Astrocyte (in vitro differentiated cells and primary cell): ENCODE measurements around the gene MAN1C1. TPM values are rescaled to one million over a fixed set of nuclear protein-coding genes. Genes with fewer than 3 reads are reported as not detected.

ENCODE experiments used
- DNase-seq: peaks from one replicate; pipeline ENCODE4 v3.0.0-alpha.2; 2010; ENCODE audit warnings: low read depth
- FAIRE-seq: peaks from 2 replicates; lab custom pipeline; 2011; peaks lifted over from hg19 to GRCh38; lab: Jason Lieb, UNC
- H2AFZ ChIP-seq: 2 replicates; pipeline ENCODE4 v1.6.0; 2012; ENCODE audit warnings: low read depth, low read length, inconsistent platforms
- H3K27ac ChIP-seq: 2 replicates; pipeline ENCODE4 v1.5.1; 2011; ENCODE audit warnings: low read depth, low read length, inconsistent platforms
- H3K27me3 ChIP-seq: 2 replicates; pipeline ENCODE4 v1.6.0; 2011; ENCODE audit warnings: low read length, inconsistent platforms; ENCODE audit not compliant: insufficient read depth
- H3K36me3 ChIP-seq: 2 replicates; pipeline ENCODE4 v1.5.1; 2011; ENCODE audit warnings: low read length, inconsistent platforms; ENCODE audit not compliant: insufficient read depth
- H3K4me1 ChIP-seq: 2 replicates; pipeline ENCODE4 v1.5.1; 2011; ENCODE audit warnings: low read length, inconsistent platforms; ENCODE audit not compliant: insufficient read depth
- H3K4me2 ChIP-seq: 2 replicates; pipeline ENCODE4 v1.6.0; 2012; ENCODE audit warnings: low read length, inconsistent platforms
- H3K4me3 ChIP-seq: 2 replicates; pipeline ENCODE4 v1.5.1; 2011; ENCODE audit warnings: low read depth, mild to moderate bottlenecking, low read length, inconsistent platforms; ENCODE audit not compliant: insufficient read depth
- H3K79me2 ChIP-seq: 2 replicates; pipeline ENCODE4 v1.6.0; 2012; ENCODE audit warnings: mild to moderate bottlenecking, low read length, inconsistent platforms; ENCODE audit not compliant: insufficient read depth
- H3K9ac ChIP-seq: 2 replicates; pipeline ENCODE4 v1.6.0; 2012; ENCODE audit warnings: mild to moderate bottlenecking, low read length, inconsistent platforms
- H3K9me3 ChIP-seq: 2 replicates; pipeline ENCODE4 v1.5.1; 2012; ENCODE audit warnings: low read depth, mild to moderate bottlenecking, low read length, inconsistent platforms; ENCODE audit not compliant: insufficient read depth
- H4K20me1 ChIP-seq: 2 replicates; pipeline ENCODE4 v1.6.0; 2012; ENCODE audit warnings: low read length, inconsistent platforms; ENCODE audit not compliant: insufficient read depth
- H3K27ac Mint-ChIP-seq: one replicate; pipeline ENCODE4 v1.8.0; 2021; ENCODE audit warnings: mild to moderate bottlenecking, mixed read lengths; ENCODE audit not compliant: unreplicated experiment
- H3K27me3 Mint-ChIP-seq: one replicate; pipeline ENCODE4 v1.8.0; 2021; ENCODE audit warnings: low read depth, mixed read lengths; ENCODE audit not compliant: unreplicated experiment
- H3K36me3 Mint-ChIP-seq: one replicate; pipeline ENCODE4 v1.8.0; 2021; ENCODE audit warnings: low read depth, mixed read lengths; ENCODE audit not compliant: unreplicated experiment
- H3K4me1 Mint-ChIP-seq: one replicate; pipeline ENCODE4 v1.8.0; 2021; ENCODE audit warnings: low read depth, mixed read lengths; ENCODE audit not compliant: unreplicated experiment
- H3K4me3 Mint-ChIP-seq: one replicate; pipeline ENCODE4 v1.8.0; 2021; ENCODE audit warnings: mild to moderate bottlenecking, moderate library complexity, mixed read lengths; ENCODE audit not compliant: unreplicated experiment
- H3K9me3 Mint-ChIP-seq: one replicate; pipeline ENCODE4 v1.8.0; 2021; ENCODE audit warnings: mild to moderate bottlenecking, mixed read lengths; ENCODE audit not compliant: unreplicated experiment
- EZH2 ChIP-seq: IDR thresholded peaks from 2 replicates; pipeline ENCODE4 v1.6.1; 2012; ENCODE audit warnings: mild to moderate bottlenecking, low read length, inconsistent platforms; ENCODE audit not compliant: insufficient read depth
- total RNA-seq: library from RNA; stranded (reverse); gene quantifications from 2 replicates; pipeline ENCODE4 v1.2.1, GENCODE V29; 2021
- TF ChIP-seq, protein P1 (sequence below): IDR thresholded peaks from 2 replicates; pipeline ENCODE4 v1.5.1; 2011; ENCODE audit warnings: low read depth, mild to moderate bottlenecking, inconsistent platforms, low read length, moderate library complexity; ENCODE audit not compliant: insufficient read depth

The MAN1C1 gene
- total RNA-seq, 1 donor from 2014 or later, result 0.86 TPM

DNA sequence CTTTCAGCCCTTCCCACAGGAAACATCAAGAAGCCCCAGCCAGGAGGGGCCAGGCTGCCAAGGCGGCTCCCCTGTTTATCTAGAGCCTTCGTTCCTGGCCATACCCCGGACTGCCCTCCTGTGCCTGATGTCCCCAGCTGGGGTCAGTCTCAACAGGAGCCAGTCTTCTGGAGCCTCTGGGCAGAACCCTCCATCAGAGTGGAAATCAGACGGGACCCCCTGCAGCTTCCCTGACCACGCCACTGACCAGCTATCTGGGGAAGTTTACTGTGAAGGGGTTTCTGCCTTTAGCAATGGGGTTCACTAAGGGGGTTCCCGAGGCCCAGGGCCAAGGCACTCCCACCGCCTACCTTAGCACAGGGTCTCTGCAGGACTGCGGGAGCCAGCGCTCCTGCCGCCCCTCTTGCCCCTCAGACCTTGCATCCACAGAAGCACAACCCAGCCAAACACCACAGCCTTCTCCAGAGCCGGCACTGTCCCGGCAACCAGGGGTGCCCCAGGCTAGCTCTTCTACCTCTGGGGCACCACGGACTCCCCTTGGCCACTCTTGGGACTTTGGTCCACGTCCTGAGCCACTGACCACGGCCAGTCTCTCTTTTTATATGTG, 199.6 kb downstream of the MAN1C1 start:
- Histone ChIP-seq H3K79me2 (peaks cover 15% of the 10 kb centered on the region), H3K36me3 (no peaks in the 10 kb centered on the region), H3K4me3 (no peak overlapping the region), H2AFZ (no peak overlapping the region), H3K4me1 (peaks cover 14% of the 10 kb centered on the region), H3K9me3 (no peaks in the 10 kb centered on the region), H4K20me1 (peaks cover 9% of the 10 kb centered on the region), H3K27me3 (no peaks in the 10 kb centered on the region), H3K9ac (no peak overlapping the region), H3K27ac (no peak overlapping the region), H3K4me2 (no peak overlapping the region)
- Mint-ChIP-seq H3K4me1 (peaks cover 17% of the 10 kb centered on the region), H3K27me3 (no peaks in the 10 kb centered on the region), H3K27ac (no peak overlapping the region), H3K9me3 (peaks cover 2% of the 10 kb centered on the region), H3K36me3 (peaks cover 4% of the 10 kb centered on the region), H3K4me3 (no peak overlapping the region)
- TF ChIP-seq, protein P1, sequence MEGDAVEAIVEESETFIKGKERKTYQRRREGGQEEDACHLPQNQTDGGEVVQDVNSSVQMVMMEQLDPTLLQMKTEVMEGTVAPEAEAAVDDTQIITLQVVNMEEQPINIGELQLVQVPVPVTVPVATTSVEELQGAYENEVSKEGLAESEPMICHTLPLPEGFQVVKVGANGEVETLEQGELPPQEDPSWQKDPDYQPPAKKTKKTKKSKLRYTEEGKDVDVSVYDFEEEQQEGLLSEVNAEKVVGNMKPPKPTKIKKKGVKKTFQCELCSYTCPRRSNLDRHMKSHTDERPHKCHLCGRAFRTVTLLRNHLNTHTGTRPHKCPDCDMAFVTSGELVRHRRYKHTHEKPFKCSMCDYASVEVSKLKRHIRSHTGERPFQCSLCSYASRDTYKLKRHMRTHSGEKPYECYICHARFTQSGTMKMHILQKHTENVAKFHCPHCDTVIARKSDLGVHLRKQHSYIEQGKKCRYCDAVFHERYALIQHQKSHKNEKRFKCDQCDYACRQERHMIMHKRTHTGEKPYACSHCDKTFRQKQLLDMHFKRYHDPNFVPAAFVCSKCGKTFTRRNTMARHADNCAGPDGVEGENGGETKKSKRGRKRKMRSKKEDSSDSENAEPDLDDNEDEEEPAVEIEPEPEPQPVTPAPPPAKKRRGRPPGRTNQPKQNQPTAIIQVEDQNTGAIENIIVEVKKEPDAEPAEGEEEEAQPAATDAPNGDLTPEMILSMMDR, result no peak
- no peak for TF ChIP-seq EZH2
- DNase-seq (no peak), FAIRE-seq (no peak)

DNA sequence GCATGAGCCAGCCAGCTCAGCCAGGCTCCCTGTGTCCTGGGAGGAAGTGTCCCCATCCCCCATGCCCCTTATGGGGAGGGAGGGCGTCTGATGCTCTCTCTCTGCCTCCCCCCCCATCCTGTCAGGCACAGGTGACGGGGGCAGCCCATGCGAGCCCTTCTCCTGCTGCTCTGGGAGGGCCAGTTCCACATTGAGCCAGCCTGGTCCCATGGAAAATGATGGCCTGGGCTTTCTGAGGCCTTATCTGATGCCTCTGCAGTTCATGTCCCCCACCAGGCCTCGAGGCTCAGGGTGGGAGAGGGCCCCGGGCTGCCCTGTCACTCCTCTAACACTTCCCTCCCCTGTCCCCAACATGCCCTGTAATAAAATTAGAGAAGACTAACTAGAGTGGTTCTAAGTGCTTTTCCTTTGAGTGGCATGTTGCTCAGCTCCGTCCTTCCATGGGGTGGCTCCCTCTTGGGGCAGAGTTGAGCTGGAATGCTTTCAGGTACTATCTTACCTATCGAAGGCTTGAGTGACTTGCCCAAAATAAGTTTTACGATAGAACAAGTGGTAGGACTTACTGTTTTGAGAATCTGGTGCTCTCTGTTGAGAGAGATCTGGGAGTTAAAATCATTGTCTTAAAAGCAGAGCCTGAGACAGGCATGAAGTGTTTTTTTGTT, 201.4 kb downstream of the MAN1C1 start:
- no peak overlapping the region for H2AFZ ChIP-seq
- peaks cover 21% of the 10 kb centered on the region for H4K20me1 ChIP-seq
- no peak for DNase-seq
- H3K79me2 ChIP-seq, result peaks cover 31% of the 10 kb centered on the region
- peaks cover 22% of the 10 kb centered on the region for H3K4me1 ChIP-seq
- peak overlapping the region; percentile 94 for H3K9ac ChIP-seq
- Mint-ChIP-seq H3K27me3 (no peaks in the 10 kb centered on the region), H3K4me1 (peaks cover 24% of the 10 kb centered on the region), H3K9me3 (no peaks in the 10 kb centered on the region), H3K36me3 (peaks cover 4% of the 10 kb centered on the region), H3K27ac (peak overlapping the region; percentile 48), H3K4me3 (peak overlapping the region; percentile 99)
- H3K4me3 ChIP-seq, result no peak overlapping the region
- TF ChIP-seq, protein P1, result no peak
- no peak for TF ChIP-seq EZH2
- H3K4me2 ChIP-seq, result no peak overlapping the region
- no peaks in the 10 kb centered on the region for H3K9me3 ChIP-seq
- no peak overlapping the region for H3K27ac ChIP-seq
- no peak for FAIRE-seq
- H3K36me3 ChIP-seq, result no peaks in the 10 kb centered on the region
- H3K27me3 ChIP-seq, result no peaks in the 10 kb centered on the region

DNA sequence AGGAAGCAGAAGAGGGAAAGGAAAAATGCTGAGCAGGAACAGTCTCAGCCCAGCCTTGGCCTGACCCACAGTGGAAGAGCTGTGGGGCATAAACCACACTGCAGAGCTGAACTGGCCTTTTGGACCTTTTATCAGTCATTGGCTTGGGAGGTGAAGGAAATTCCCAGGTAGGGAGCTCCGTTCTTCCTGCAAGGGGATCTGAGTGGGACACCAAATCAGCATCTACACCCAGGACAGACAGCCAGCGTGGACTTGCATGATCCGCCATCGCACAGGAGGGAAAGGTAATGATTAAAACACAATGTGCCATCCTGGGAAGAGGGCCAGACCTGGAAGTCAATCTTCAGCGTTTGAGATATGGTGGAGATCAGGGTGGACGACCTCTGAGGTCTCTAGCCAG, 202.0 kb downstream of the MAN1C1 start:
- no peak for DNase-seq
- H3K9me3 Mint-ChIP-seq, result no peaks in the 10 kb centered on the region

More for the DNA sequence above, 202.0 kb downstream of the MAN1C1 start:
- peaks cover 22% of the 10 kb centered on the region for H3K4me1 ChIP-seq
- TF ChIP-seq, protein P1, result no peak
- TF ChIP-seq EZH2, result no peak
- peak overlapping the region; percentile 89 for H3K27ac ChIP-seq
- peaks cover 37% of the 10 kb centered on the region for H3K79me2 ChIP-seq
- H3K36me3 ChIP-seq, result no peaks in the 10 kb centered on the region
- H3K27ac Mint-ChIP-seq, result peak overlapping the region; percentile 96
- peak overlapping the region; percentile 80 for H3K4me3 ChIP-seq
- H3K36me3 Mint-ChIP-seq, result peaks cover 4% of the 10 kb centered on the region
- H3K27me3 ChIP-seq, result no peaks in the 10 kb centered on the region
- no peak for FAIRE-seq
- no peak overlapping the region for H2AFZ ChIP-seq
- H3K4me2 ChIP-seq, result peak overlapping the region; percentile 90
- peak overlapping the region; percentile 99 for H3K4me3 Mint-ChIP-seq
- H3K9me3 ChIP-seq, result no peaks in the 10 kb centered on the region
- H3K27me3 Mint-ChIP-seq, result no peaks in the 10 kb centered on the region
- H3K4me1 Mint-ChIP-seq, result peaks cover 24% of the 10 kb centered on the region
- H4K20me1 ChIP-seq, result peaks cover 27% of the 10 kb centered on the region
- peak overlapping the region; percentile 94 for H3K9ac ChIP-seq
